K562 (cell line): ENCODE measurements around the gene ARHGAP18. TPM values are rescaled to one million over a fixed set of nuclear protein-coding genes. Genes with fewer than 3 reads are reported as not detected.

ENCODE experiments used
- ATAC-seq: fragments of 200-7000 bp; cut with Tn5 transposase; 3 replicates; pipeline ENCODE4 v1.9.1; 2020; ENCODE audit warnings: moderate library complexity
- BruUV-seq: library from RNA; stranded (reverse); fragments of 400-500 nt; replicated peaks from 2 replicates; lab custom pipeline; 2021; lab: Mats Ljungman, UMichigan
- CTCF ChIA-PET: fragments of 300-600 bp; formaldehyde crosslinking; extraction: SDS; loops from one replicate; lab custom pipeline; 2021; ENCODE audit warnings: low intra/inter-chr PET ratio; lab: Yijun Ruan, JAX
- POLR2A ChIA-PET: fragments of 300-600, 350-650 bp; sonication (Branson Sonifier 250); formaldehyde crosslinking; extraction: SDS; loops from one replicate; lab custom pipeline; 2021; ENCODE audit warnings: antibody characterized with exemption, inconsistent platforms; lab: Yijun Ruan, JAX
- DNase-seq, 4 experiments: peaks; one replicate each; pipeline versions ENCODE4 v3.0.0 to v3.0.0-alpha.2; 2011 to 2018; ENCODE audit warnings: low spot score in 3 of 4, mixed read lengths in 3 of 4; ENCODE audit errors: extremely low read depth in 1 of 4
- FAIRE-seq: peaks from 2 replicates; lab custom pipeline; 2011; peaks lifted over from hg19 to GRCh38; lab: Jason Lieb, UNC
- H2AFZ ChIP-seq: 2 replicates; pipeline ENCODE4 v1.6.0; 2011; ENCODE audit warnings: low read depth, low read length, control low read depth, inconsistent platforms
- H3K27ac ChIP-seq: fragments of 200-600 bp; 3 replicates; pipeline ENCODE4 v1.8.0; 2011; ENCODE audit warnings: low read depth, mild to moderate bottlenecking, control low read depth, inconsistent platforms, low read length, moderate library complexity, mixed read lengths; ENCODE audit errors: extremely low read depth
- H3K27me3 ChIP-seq, 2 experiments: fragments of 300-600 bp in 1 of 2; 2 replicates in 1 of 2; 3 replicates in 1 of 2; pipeline versions ENCODE4 v1.6.0 to v1.8.0; 2011; ENCODE audit warnings: inconsistent platforms in 2 of 2, low read length in 2 of 2, mild to moderate bottlenecking in 1 of 2, mixed read lengths in 1 of 2, moderate library complexity in 1 of 2; ENCODE audit not compliant: control insufficient read depth in 2 of 2, insufficient read depth in 2 of 2
- H3K36me3 ChIP-seq: fragments of 300-600 bp; 3 replicates; pipeline ENCODE4 v1.8.0; 2011; ENCODE audit warnings: mild to moderate bottlenecking, low read length, inconsistent platforms; ENCODE audit not compliant: control insufficient read depth, insufficient read depth
- H3K4me1 ChIP-seq, 2 experiments: fragments of 200-600 bp in 1 of 2; replicated peaks in 1 of 2; 2 replicates in 1 of 2; 3 replicates in 1 of 2; pipeline versions ENCODE4 v1.5.1 to v1.8.0; 2011; ENCODE audit warnings: inconsistent platforms in 2 of 2, low read length in 2 of 2, mild to moderate bottlenecking in 1 of 2, mixed read lengths in 1 of 2, moderate library complexity in 1 of 2; ENCODE audit not compliant: control insufficient read depth in 2 of 2, insufficient read depth in 2 of 2
- H3K4me2 ChIP-seq: 2 replicates; pipeline ENCODE4 v1.6.1; 2011; ENCODE audit warnings: low read length, control low read depth, inconsistent platforms, mixed read lengths; ENCODE audit not compliant: insufficient read depth
- H3K4me3 ChIP-seq: fragments of 200-600 bp; sonication (generic), shearing (Covaris generic); 2 replicates; pipeline ENCODE4 v1.5.1; 2016; ENCODE audit warnings: control low read depth, inconsistent platforms
- H3K79me2 ChIP-seq: fragments of 200-600 bp; 3 replicates; pipeline ENCODE4 v1.8.0; 2011; ENCODE audit warnings: low read length, inconsistent platforms; ENCODE audit not compliant: control insufficient read depth, insufficient read depth
- H3K9ac ChIP-seq, 2 experiments: 2 replicates each; pipeline versions ENCODE4 v1.6.0 to v1.6.1; 2011; ENCODE audit warnings: low read depth in 2 of 2, low read length in 2 of 2, control low read depth in 1 of 2, inconsistent platforms in 1 of 2, mild to moderate bottlenecking in 1 of 2, mixed read lengths in 1 of 2; ENCODE audit not compliant: insufficient read depth in 1 of 2
- H3K9me1 ChIP-seq: one replicate; pipeline ENCODE4 v1.6.0; 2011; ENCODE audit warnings: inconsistent platforms, mild to moderate bottlenecking, low read length, moderate library complexity; ENCODE audit not compliant: control insufficient read depth, insufficient read depth
- H3K9me3 ChIP-seq: replicated peaks from 2 replicates; pipeline ENCODE4 v1.5.1; 2011; ENCODE audit warnings: low read depth, low read length, inconsistent platforms; ENCODE audit not compliant: control insufficient read depth, insufficient read depth
- H4K20me1 ChIP-seq: replicated peaks from 2 replicates; pipeline ENCODE4 v1.6.1; 2011; ENCODE audit warnings: low read length, inconsistent platforms, mixed read lengths; ENCODE audit not compliant: control insufficient read depth, insufficient read depth
- EHMT2 ChIP-seq: fragments of 450-650 bp; IDR thresholded peaks from 2 replicates; pipeline ENCODE4 v1.6.1; 2018; ENCODE audit warnings: antibody characterized with exemption
- ETV5 ChIP-seq: sonication (generic); formaldehyde crosslinking; IDR thresholded peaks from 2 replicates; pipeline ENCODE4 v1.4.0; 2020; ENCODE audit warnings: low read depth, mild to moderate bottlenecking, missing genetic modification reagents
- FOSL1 ChIP-seq: fragments of 200-800 bp; sonication (Bioruptor generic); conservative IDR thresholded peaks from 2 replicates; pipeline ENCODE4 v1.6.1; 2016; ENCODE audit warnings: missing genetic modification characterization, missing compliant biosample characterization
- HCFC1 ChIP-seq: IDR thresholded peaks from 2 replicates; pipeline ENCODE4 v1.6.1; 2012; ENCODE audit warnings: low read depth, low read length, improper control_type of control experiment
- HLTF ChIP-seq: fragments of 450-650 bp; IDR thresholded peaks from 2 replicates; pipeline ENCODE4 v1.6.1; 2016
- MBD2 ChIP-seq: sonication (generic); IDR thresholded peaks from 2 replicates; pipeline ENCODE4 v1.6.1; 2016; ENCODE audit warnings: low read depth, borderline replicate concordance
- MLLT1 ChIP-seq, 2 experiments: fragments of 450-650 bp; IDR thresholded peaks; 2 replicates each; pipeline ENCODE4 v1.6.1; 2016
- NELFE ChIP-seq: IDR thresholded peaks from 2 replicates; pipeline ENCODE4 v1.6.1; 2011; ENCODE audit warnings: mild to moderate bottlenecking; ENCODE audit not compliant: insufficient read depth, insufficient read length
- NFIX ChIP-seq: fragments of 250-450 bp; sonication (Bioruptor Pico); IDR thresholded peaks from 2 replicates; pipeline ENCODE4 v1.4.0; 2020; ENCODE audit warnings: low read depth, mild to moderate bottlenecking, moderate library complexity
- PURB ChIP-seq: sonication (generic); formaldehyde crosslinking; IDR thresholded peaks from 2 replicates; pipeline ENCODE4 v1.9.0; 2021; ENCODE audit warnings: low read depth, mild to moderate bottlenecking, missing genetic modification reagents
- RBM22 ChIP-seq: fragments of 200-400 bp; formaldehyde crosslinking; IDR thresholded peaks from 2 replicates; pipeline ENCODE4 v1.6.1; 2018; ENCODE audit warnings: low read length, low read depth; ENCODE audit not compliant: poor library complexity, severe bottlenecking
- RFX1 ChIP-seq: fragments of 450-650 bp; IDR thresholded peaks from 2 replicates; pipeline ENCODE4 v1.6.1; 2016; ENCODE audit warnings: mild to moderate bottlenecking, moderate library complexity
- TAL1 ChIP-seq: fragments of 450-650 bp; IDR thresholded peaks from 2 replicates; pipeline ENCODE4 v1.6.1; 2016; ENCODE audit warnings: mild to moderate bottlenecking
- TCFL5 ChIP-seq: fragments of 250-450 bp; sonication (Bioruptor Pico); conservative IDR thresholded peaks from 2 replicates; pipeline ENCODE4 v1.6.1; 2021; ENCODE audit warnings: mild to moderate bottlenecking, moderate library complexity, matching md5 sums
- TFAM ChIP-seq: fragments of 250-450 bp; sonication (Bioruptor Pico); conservative IDR thresholded peaks from 2 replicates; pipeline ENCODE4 v1.5.0; 2021; ENCODE audit warnings: mild to moderate bottlenecking, moderate library complexity
- TOE1 ChIP-seq, 2 experiments: fragments of 450-650 bp in 1 of 2; sonication (generic) in 1 of 2; formaldehyde crosslinking in 1 of 2; IDR thresholded peaks; 2 replicates each; pipeline versions ENCODE4 v1.7.1 to v1.8.0; 2016 to 2022; ENCODE audit warnings: borderline replicate concordance in 2 of 2, mild to moderate bottlenecking in 2 of 2, antibody characterized with exemption in 1 of 2, inconsistent platforms in 1 of 2, low read depth in 1 of 2, missing genetic modification reagents in 1 of 2, moderate library complexity in 1 of 2
- ZFPM2 ChIP-seq: fragments of 250-450 bp; sonication (Bioruptor Pico); IDR thresholded peaks from 2 replicates; pipeline ENCODE4 v1.5.1; 2022; ENCODE audit warnings: mild to moderate bottlenecking
- ZFX ChIP-seq: sonication (generic); formaldehyde crosslinking; IDR thresholded peaks from 2 replicates; pipeline ENCODE4 v1.8.0; 2022; ENCODE audit warnings: mild to moderate bottlenecking, missing genetic modification reagents, moderate library complexity
- ZKSCAN1 ChIP-seq: fragments of 150-350 bp; IDR thresholded peaks from 2 replicates; pipeline ENCODE4 v1.6.1; 2016; ENCODE audit warnings: low read depth, low read length
- ZNF274 ChIP-seq: IDR thresholded peaks from 2 replicates; pipeline ENCODE4 v1.6.1; 2011; ENCODE audit warnings: low read depth, mild to moderate bottlenecking, low read length, moderate library complexity, borderline replicate concordance
- ZNF717 ChIP-seq: fragments of 250-450 bp; sonication (Bioruptor Pico); IDR thresholded peaks from 2 replicates; pipeline ENCODE4 v1.5.0; 2021
- ZNF785 ChIP-seq: fragments of 250-450 bp; sonication (Bioruptor Pico); IDR thresholded peaks from 2 replicates; pipeline ENCODE4 v1.4.0; 2020; ENCODE audit warnings: mild to moderate bottlenecking
- WGBS: fragments of 100-300 bp; shearing (Covaris generic); methylation state at CpG from one replicate; pipeline ENCODE4 v1.1.6; 2016; ENCODE audit warnings: low coverage, mixed read lengths; ENCODE audit not compliant: insufficient coverage; ENCODE audit errors: missing lambda C conversion rate; 5-methylcytosine and 5-hydroxymethylcytosine counted together
- in situ Hi-C: fragments of 300-500 bp; cut with MboI; formaldehyde crosslinking; loops from 4 replicates; pipeline ENCODE4 v1.15.0; 2018; ENCODE audit warnings: inconsistent platforms, mixed read lengths
- intact Hi-C: fragments of 100-400 bp; cut with micrococcal nuclease; formaldehyde crosslinking; loops from 2 replicates; pipeline ENCODE4 v1.14.2; 2022
- polyA plus RNA-seq, 8 experiments: library from polyadenylated mRNA; depleted of rRNA in 4 of 8; stranded (reverse) in 5 of 8; unstranded in 3 of 8; fragments of >200 nt; fragmentation: Nextera tagmentation in 2 of 8; fragmentation: Illumina TruSeq in 1 of 8; extraction: Ambion mirVana in 2 of 8; extraction: Trizol in 1 of 8; gene quantifications; 2 replicates each; pipeline versions ENCODE4 v1.2.1 to v1.2.3, GENCODE V29; 2011 to 2014; ENCODE audit warnings: inconsistent platforms in 1 of 8, missing spikeins in 1 of 8
- total RNA-seq, 7 experiments: library from RNA; depleted of rRNA in 6 of 7; stranded (reverse); fragments of >200 nt in 6 of 7; fragmentation: Illumina TruSeq in 2 of 7; extraction: Trizol in 2 of 7; gene quantifications; 2 replicates each; pipeline versions ENCODE4 v1.2.1 to v1.2.3, GENCODE V29; 2011 to 2021; ENCODE audit warnings: low replicate concordance in 1 of 7

Gene ARHGAP18
- total and polyA plus RNA-seq, 9 of the 15 experiments (the other 6 are each of a cell fraction or from before 2014, with no cell fraction given) = 13.3 to 29.7 (median 21.1) TPM

- in situ Hi-C loops = no loop called here
- POLR2A ChIA-PET = no interaction called here
Measured at GRCh38 chr6:129614464-129614863, 95.5 kb downstream of the ARHGAP18 start.

GRCh38 chr6:129612440-129612839 lies 97.5 kb downstream of the ARHGAP18 start:
- no peak overlapping the region for H2AFZ ChIP-seq

More at GRCh38 chr6:129614464-129614863, 95.5 kb downstream of the ARHGAP18 start:
- 85% methylated on average over 3 of the region's 3 CpGs for WGBS
- Histone ChIP-seq H3K9ac (no peak overlapping the region), H3K36me3 (peaks cover 18% of the 10 kb centered on the region; the same call in 2 of the 3 replicates), H3K9me3 (no peaks in the 10 kb centered on the region), H3K4me2 (no peak overlapping the region), H3K27me3 (no peaks in the 10 kb centered on the region), H3K79me2 (no peaks in the 10 kb centered on the region), H3K4me1 (no peaks in the 10 kb centered on the region), H3K9me1 (no peaks in the 10 kb centered on the region), H3K4me3 (no peak overlapping the region), H4K20me1 (no peaks in the 10 kb centered on the region), H3K27ac (no peak overlapping the region), H2AFZ (no peak overlapping the region)
- no peak for DNase-seq
- TF ChIP-seq PURB (no peak), HLTF (no peak), TOE1 (IDR thresholded peaks at IDR 0.05; ENCODE audit: borderline replicate concordance) (no peak), TOE1 (CRISPR knock-in tag; IDR thresholded peaks at IDR 0.05; ENCODE audit: borderline replicate concordance, low read depth) (no peak), ZNF717 (CRISPR knock-in tag) (no peak), ZFPM2 (no peak), TAL1 (no peak), ETV5 (CRISPR knock-in tag) (no peak), ZNF274 (no peak), HCFC1 (no peak), FOSL1 (tag) (no peak)
- no TSS peak for BruUV-seq
- CTCF ChIA-PET = no interaction called here
- intact Hi-C loops = no loop called here
- FAIRE-seq = no peak
- ATAC-seq = no peak

More at GRCh38 chr6:129612440-129612839, 97.5 kb downstream of the ARHGAP18 start:
- no peaks in the 10 kb centered on the region for H3K79me2 ChIP-seq
- peaks cover 22% of the 10 kb centered on the region; the same call in 2 of the 3 replicates for H3K36me3 ChIP-seq
- in situ Hi-C loops (no loop called here), intact Hi-C loops (no loop called here)
- H3K4me2 ChIP-seq = no peak overlapping the region
- no peak for DNase-seq
- no peaks in the 10 kb centered on the region for H3K9me1 ChIP-seq
- no peak overlapping the region for H3K9ac ChIP-seq
- H4K20me1 ChIP-seq = no peaks in the 10 kb centered on the region
- CTCF ChIA-PET = no interaction called here
- POLR2A ChIA-PET = interaction anchor here (0.6 kb wide), 1 partner anchor 41 kb away, joined by 3 read pairs; no protein-coding TSS in a partner anchor
- no peak overlapping the region for H3K27ac ChIP-seq
- TF ChIP-seq ZKSCAN1 (no peak), NELFE (no peak), RFX1 (no peak), RBM22 (no peak), MLLT1 (IDR thresholded peaks at IDR 0.05) (no peak), ZNF785 (CRISPR knock-in tag) (no peak), TFAM (CRISPR knock-in tag) (no peak), ZFX (CRISPR knock-in tag) (no peak), EHMT2 (no peak), TCFL5 (CRISPR knock-in tag) (no peak), MBD2 (no peak), NFIX (CRISPR knock-in tag) (no peak)
- BruUV-seq = no TSS peak
- ATAC-seq = no peak
- H3K4me3 ChIP-seq = no peak overlapping the region
- H3K9me3 ChIP-seq = no peaks in the 10 kb centered on the region
- H3K4me1 ChIP-seq = no peaks in the 10 kb centered on the region
- H3K27me3 ChIP-seq = no peaks in the 10 kb centered on the region
- FAIRE-seq = no peak
